HEK293 (cell line): ENCODE data around the gene GPR39.

Source experiments
- ATF2 ChIP-seq: fragments of 450-650 bp; formaldehyde crosslinking; IDR thresholded peaks from 2 replicates; pipeline ENCODE4 v1.5.1; 2016; ENCODE audit warnings: missing biosample characterization, missing genetic modification characterization, low read depth
- CTCF ChIP-seq: fragments of 450-650 bp; formaldehyde crosslinking; IDR thresholded peaks from 2 replicates; pipeline ENCODE4 v1.5.1; 2016; ENCODE audit warnings: missing biosample characterization, missing genetic modification characterization
- PRDM10 ChIP-seq: fragments of 450-650 bp; formaldehyde crosslinking; IDR thresholded peaks from 2 replicates; pipeline ENCODE4 v1.5.1; 2016; ENCODE audit warnings: missing biosample characterization, missing genetic modification characterization
- REST ChIP-seq: fragments of 450-650 bp; formaldehyde crosslinking; IDR thresholded peaks from 2 replicates; pipeline ENCODE4 v1.5.1; 2016; ENCODE audit warnings: missing biosample characterization, missing genetic modification characterization
- SETDB1 ChIP-seq: IDR thresholded peaks from one replicate; pipeline ENCODE4 v1.6.1; 2017; ENCODE audit warnings: mild to moderate bottlenecking, low read length, moderate library complexity, mixed read lengths; ENCODE audit not compliant: insufficient read length
- ZBTB48 ChIP-seq: fragments of 450-650 bp; formaldehyde crosslinking; IDR thresholded peaks from 2 replicates; pipeline ENCODE4 v1.5.1; 2016; ENCODE audit warnings: missing biosample characterization, missing genetic modification characterization
- ZNF274 ChIP-seq, 2 experiments: fragments of 200-500 bp in 1 of 2; fragments of 450-650 bp in 1 of 2; sonication (Bioruptor generic) in 1 of 2; formaldehyde crosslinking in 1 of 2; IDR thresholded peaks; 2 replicates each; pipeline versions ENCODE4 v1.5.1 to v1.6.1; 2014 to 2016; ENCODE audit warnings: borderline replicate concordance in 1 of 2, inconsistent platforms in 1 of 2, low read length in 1 of 2, missing biosample characterization in 1 of 2, missing genetic modification characterization in 1 of 2
- ZNF449 ChIP-seq: fragments of 450-650 bp; formaldehyde crosslinking; IDR thresholded peaks from 2 replicates; pipeline ENCODE4 v1.5.1; 2017; ENCODE audit warnings: missing biosample characterization, mild to moderate bottlenecking, missing genetic modification characterization, moderate library complexity
- ZNF510 ChIP-seq: fragments of 450-650 bp; formaldehyde crosslinking; IDR thresholded peaks from 2 replicates; pipeline ENCODE4 v1.5.1; 2018; ENCODE audit warnings: mild to moderate bottlenecking, missing genetic modification characterization, missing biosample characterization; ENCODE audit not compliant: insufficient replicate concordance
- ZNF670 ChIP-seq: fragments of 450-650 bp; formaldehyde crosslinking; IDR thresholded peaks from 2 replicates; pipeline ENCODE4 v1.5.1; 2016; ENCODE audit warnings: missing biosample characterization, missing genetic modification characterization, low read depth

- no peak for TF ChIP-seq CTCF (tag by site-specific recombination)
- no peak for TF ChIP-seq REST (tag by site-specific recombination)
- TF ChIP-seq ZNF274 (IDR thresholded peaks at IDR 0.05; ENCODE audit: low read length): no peak
- no peak for TF ChIP-seq ZNF274 (tag by site-specific recombination; IDR thresholded peaks at IDR 0.05; ENCODE audit: borderline replicate concordance)
- no peak for TF ChIP-seq ZBTB48 (tag by site-specific recombination)
- TF ChIP-seq SETDB1: no peak
- no peak for TF ChIP-seq ZNF670 (tag by site-specific recombination)
- no peak for TF ChIP-seq PRDM10 (tag by site-specific recombination)
- TF ChIP-seq ZNF449 (tag by site-specific recombination): no peak
- no peak for TF ChIP-seq ATF2 (tag by site-specific recombination)
- no peak for TF ChIP-seq ZNF510 (tag by site-specific recombination)
These were observed 8.0 kb downstream of the GPR39 start for GRCh38 chr2:132424526-132425121.
